Adipocyte (in vitro differentiated cells): Measurements from ENCODE around the gene PTPN4.

Experiments used
- DNase-seq: peaks from one replicate; pipeline ENCODE4 v3.0.0-alpha.2; 2015; ENCODE audit warnings: low read depth
- H3K27me3 ChIP-seq: replicated peaks from 2 replicates; pipeline ENCODE4 v1.7.0; 2013; ENCODE audit warnings: mild to moderate bottlenecking, low read length, moderate library complexity; ENCODE audit not compliant: control insufficient read depth, insufficient read depth
- H3K36me3 ChIP-seq: 2 replicates; pipeline ENCODE4 v1.7.0; 2013; ENCODE audit warnings: low read length, mild to moderate bottlenecking, moderate library complexity; ENCODE audit not compliant: control insufficient read depth, insufficient read depth, severe bottlenecking
- H3K4me1 ChIP-seq: 2 replicates; pipeline ENCODE4 v1.7.0; 2013; ENCODE audit warnings: mild to moderate bottlenecking, low read length, moderate library complexity; ENCODE audit not compliant: control insufficient read depth, insufficient read depth
- H3K4me3 ChIP-seq: 2 replicates; pipeline ENCODE4 v1.7.0; 2013; ENCODE audit warnings: mild to moderate bottlenecking, low read length, moderate library complexity
- H3K9ac ChIP-seq: 2 replicates; pipeline ENCODE4 v1.7.0; 2013; ENCODE audit warnings: mild to moderate bottlenecking, low read length, moderate library complexity
- H3K9me3 ChIP-seq: 2 replicates; pipeline ENCODE4 v1.7.0; 2013; ENCODE audit warnings: mild to moderate bottlenecking, low read length, moderate library complexity; ENCODE audit not compliant: control insufficient read depth

PTPN4 gene

GRCh38 chr2:119864318-119864717, 104.6 kb downstream of the PTPN4 start:
- no peak overlapping the region for H3K4me3 ChIP-seq
- no peaks in the 10 kb centered on the region for H3K4me1 ChIP-seq
- no peaks in the 10 kb centered on the region for H3K9me3 ChIP-seq
- no peaks in the 10 kb centered on the region for H3K36me3 ChIP-seq
- H3K27me3 ChIP-seq: no peaks in the 10 kb centered on the region
- DNase-seq: no peak
- no peak overlapping the region for H3K9ac ChIP-seq

GRCh38 chr2:119871725-119872124, 112.0 kb downstream of the PTPN4 start:
- no peaks in the 10 kb centered on the region for H3K36me3 ChIP-seq
- no peak for DNase-seq
- no peaks in the 10 kb centered on the region for H3K4me1 ChIP-seq
- no peak overlapping the region for H3K9ac ChIP-seq
- no peak overlapping the region for H3K4me3 ChIP-seq
- H3K27me3 ChIP-seq: no peaks in the 10 kb centered on the region
- H3K9me3 ChIP-seq: no peaks in the 10 kb centered on the region

- no peak for DNase-seq
- no peak overlapping the region for H3K4me3 ChIP-seq
- no peaks in the 10 kb centered on the region for H3K4me1 ChIP-seq
- no peaks in the 10 kb centered on the region for H3K27me3 ChIP-seq
- H3K36me3 ChIP-seq: no peaks in the 10 kb centered on the region
- H3K9ac ChIP-seq: no peak overlapping the region
- no peaks in the 10 kb centered on the region for H3K9me3 ChIP-seq
Observed at GRCh38 chr2:119873350-119874315, 113.9 kb downstream of the PTPN4 start.

GRCh38 chr2:119879502-119879901, 119.8 kb downstream of the PTPN4 start:
- Histone ChIP-seq H3K4me1 (no peaks in the 10 kb centered on the region), H3K36me3 (no peaks in the 10 kb centered on the region), H3K9ac (no peak overlapping the region), H3K4me3 (no peak overlapping the region), H3K9me3 (no peaks in the 10 kb centered on the region), H3K27me3 (no peaks in the 10 kb centered on the region)
- DNase-seq: no peak

- Histone ChIP-seq H3K4me1 (peaks cover 10% of the 10 kb centered on the region), H3K9me3 (peaks cover 7% of the 10 kb centered on the region), H3K27me3 (no peaks in the 10 kb centered on the region), H3K9ac (no peak overlapping the region), H3K4me3 (peak overlapping the region; percentile 19), H3K36me3 (peaks cover 9% of the 10 kb centered on the region)
- DNase-seq: peak; percentile 87
Observed at GRCh38 chr2:119888680-119889079, 129.0 kb downstream of the PTPN4 start.

- H3K9me3 ChIP-seq: no peaks in the 10 kb centered on the region
- H3K4me1 ChIP-seq: peaks cover 1% of the 10 kb centered on the region
- DNase-seq: no peak
- no peak overlapping the region for H3K4me3 ChIP-seq
- peaks cover 32% of the 10 kb centered on the region for H3K36me3 ChIP-seq
- no peaks in the 10 kb centered on the region for H3K27me3 ChIP-seq
- H3K9ac ChIP-seq: no peak overlapping the region
Observed at GRCh38 chr2:119897736-119898395, 138.1 kb downstream of the PTPN4 start.

GRCh38 chr2:119901013-119901412, 141.3 kb downstream of the PTPN4 start:
- Histone ChIP-seq H3K9me3 (no peaks in the 10 kb centered on the region), H3K36me3 (peaks cover 36% of the 10 kb centered on the region), H3K4me3 (no peak overlapping the region), H3K9ac (no peak overlapping the region), H3K27me3 (no peaks in the 10 kb centered on the region), H3K4me1 (no peaks in the 10 kb centered on the region)
- no peak for DNase-seq

- no peak overlapping the region for H3K4me3 ChIP-seq
- H3K4me1 ChIP-seq: no peaks in the 10 kb centered on the region
- H3K36me3 ChIP-seq: peaks cover 24% of the 10 kb centered on the region
- H3K27me3 ChIP-seq: no peaks in the 10 kb centered on the region
- no peak overlapping the region for H3K9ac ChIP-seq
- H3K9me3 ChIP-seq: no peaks in the 10 kb centered on the region
- no peak for DNase-seq
Observed at GRCh38 chr2:119910566-119910965, 150.8 kb downstream of the PTPN4 start.

- H3K9ac ChIP-seq: no peak overlapping the region
- no peaks in the 10 kb centered on the region for H3K27me3 ChIP-seq
- H3K9me3 ChIP-seq: no peaks in the 10 kb centered on the region
- peaks cover 6% of the 10 kb centered on the region for H3K36me3 ChIP-seq
- DNase-seq: peak; percentile 8
- no peaks in the 10 kb centered on the region for H3K4me1 ChIP-seq
- no peak overlapping the region for H3K4me3 ChIP-seq
Observed at GRCh38 chr2:119914266-119914665, 154.5 kb downstream of the PTPN4 start.

- Histone ChIP-seq H3K27me3 (no peaks in the 10 kb centered on the region), H3K4me1 (no peaks in the 10 kb centered on the region), H3K4me3 (no peak overlapping the region), H3K9me3 (no peaks in the 10 kb centered on the region), H3K36me3 (no peaks in the 10 kb centered on the region), H3K9ac (no peak overlapping the region)
- no peak for DNase-seq
Observed at GRCh38 chr2:119921825-119922224, 162.1 kb downstream of the PTPN4 start.

GRCh38 chr2:119922699-119923098, 163.0 kb downstream of the PTPN4 start:
- no peak for DNase-seq
- Histone ChIP-seq H3K9me3 (no peaks in the 10 kb centered on the region), H3K4me3 (no peak overlapping the region), H3K36me3 (no peaks in the 10 kb centered on the region), H3K9ac (no peak overlapping the region), H3K4me1 (no peaks in the 10 kb centered on the region), H3K27me3 (no peaks in the 10 kb centered on the region)
